NT2/D1 (cell line): ENCODE measurements around the gene RAPSN.

Experiments
- SUZ12 ChIP-seq: IDR thresholded peaks from 2 replicates; pipeline ENCODE4 v1.6.1; 2011; ENCODE audit not compliant: insufficient read length, insufficient read depth; ENCODE audit errors: extremely low read depth
- YY1 ChIP-seq: IDR thresholded peaks from 2 replicates; pipeline ENCODE4 v1.6.1; 2011; ENCODE audit not compliant: insufficient read length, insufficient read depth
- ZNF274 ChIP-seq: IDR thresholded peaks from 2 replicates; pipeline ENCODE4 v1.6.1; 2011; ENCODE audit warnings: mild to moderate bottlenecking, low read depth, low read length

GRCh38 chr11:47498149-47498548 lies 49.2 kb upstream of the RAPSN start:
- TF ChIP-seq SUZ12 (no peak), ZNF274 (no peak), YY1 (no peak)
